NCI-H526 (cell line): ENCODE results near the gene GFOD2.
A peak's percentile ranks its signal among the peaks of the same experiment; 100 is the strongest.
"Not testable (repeated sequence)": the region's sequence is repeated elsewhere in the genome, so short reads cannot be mapped to it uniquely, and the experiment has no call there.

Experiments
- DNase-seq, 2 experiments: peaks; one replicate each; lab custom pipeline; 2025; lab: John Stamatoyannopoulos, UW

Gene GFOD2

DNA sequence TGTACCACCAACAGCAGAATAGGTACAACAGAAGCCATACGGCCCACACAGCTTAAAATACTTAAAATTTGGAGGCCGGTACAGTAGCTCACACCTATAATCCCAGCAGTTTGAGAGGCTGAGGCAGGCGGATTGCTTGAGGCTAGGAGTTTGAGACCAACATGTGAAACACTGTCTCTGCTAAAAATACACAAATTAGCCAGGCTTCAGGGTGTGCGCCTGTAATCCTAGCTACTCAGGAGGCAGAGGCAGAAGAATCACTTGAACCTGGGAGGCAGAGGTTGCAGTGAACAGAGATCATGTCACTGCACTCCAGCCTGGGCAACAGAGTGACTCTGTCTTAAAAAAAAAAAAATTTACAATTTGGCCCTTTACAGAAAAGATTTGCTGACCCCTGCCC, 17.0 kb downstream of the GFOD2 start:
- DNase-seq, result no peak

DNA sequence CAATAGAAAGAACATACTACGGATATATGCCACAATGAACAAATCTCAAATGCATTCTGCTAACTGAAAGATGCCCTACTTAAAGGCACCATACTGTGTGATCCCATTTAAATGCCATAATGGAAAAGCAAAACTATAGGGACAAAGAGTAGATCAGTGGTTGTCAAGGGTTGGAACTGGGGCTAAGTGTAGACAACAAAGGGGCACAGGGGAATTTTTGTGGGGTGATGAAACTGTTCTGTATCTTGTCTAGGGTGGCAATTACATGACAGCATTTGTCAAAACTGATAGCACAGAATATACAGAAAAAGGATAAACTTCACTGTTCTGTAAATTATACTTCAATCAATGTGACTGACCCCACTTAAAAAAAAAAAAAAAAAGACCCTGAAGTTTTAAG, 17.7 kb downstream of the GFOD2 start:
- no peak for DNase-seq

DNA sequence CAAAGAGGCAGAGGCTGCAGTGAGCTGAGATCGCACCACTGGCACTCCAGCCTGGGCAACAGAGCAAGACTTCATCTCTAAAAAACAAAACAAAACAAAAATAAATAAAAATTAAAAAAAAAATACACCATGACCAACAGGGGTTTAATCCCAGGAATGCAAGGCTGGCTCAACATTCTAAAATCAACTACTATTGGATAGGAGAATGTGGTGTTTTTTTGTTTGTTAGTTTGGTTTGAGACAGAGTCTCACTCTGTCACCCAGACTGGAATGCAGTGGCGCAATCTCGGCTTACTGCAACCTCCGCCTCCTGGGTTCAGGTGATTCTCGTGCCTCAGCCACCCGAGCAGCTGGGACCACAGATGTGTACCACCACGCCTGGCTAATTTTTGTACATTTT, 19.9 kb downstream of the GFOD2 start:
- no peak for DNase-seq

DNA sequence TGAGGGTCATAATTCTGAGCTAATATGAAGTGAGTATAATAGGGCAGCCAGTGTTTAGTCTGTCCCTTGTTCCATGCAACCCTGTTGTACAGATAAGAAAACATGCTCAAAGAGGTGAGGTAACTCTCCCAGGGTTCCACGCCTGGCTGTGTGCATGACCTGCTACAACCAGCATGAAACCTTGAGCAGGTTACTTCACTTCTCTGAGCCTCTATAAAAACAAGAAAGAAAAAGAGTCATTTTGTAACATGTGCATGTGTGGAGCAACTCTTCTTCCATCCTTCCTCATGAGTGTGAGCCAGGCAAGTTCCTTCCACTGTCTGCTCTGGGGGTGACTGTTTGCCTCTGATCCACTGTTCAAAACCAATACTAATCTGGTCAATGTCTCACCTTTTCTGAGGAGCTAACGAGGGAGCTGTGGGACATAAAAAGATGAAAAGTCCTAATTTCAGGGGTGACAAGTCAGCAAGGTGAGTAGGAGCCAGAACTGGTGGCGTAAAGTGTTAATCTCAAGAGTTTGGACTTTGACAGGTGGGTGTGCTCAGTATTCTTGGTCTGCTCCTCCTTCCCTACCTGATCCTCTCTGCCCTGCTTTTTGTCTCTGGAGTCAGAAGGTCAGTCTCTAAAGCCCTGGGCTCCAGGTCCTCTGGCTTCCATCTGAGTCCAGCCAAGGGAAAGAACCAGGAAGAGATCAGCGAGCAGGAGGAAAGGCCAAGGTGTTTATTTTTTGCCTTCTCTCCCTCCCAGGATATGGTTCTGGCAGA, 21.5 kb downstream of the GFOD2 start:
- no peak for DNase-seq

DNA sequence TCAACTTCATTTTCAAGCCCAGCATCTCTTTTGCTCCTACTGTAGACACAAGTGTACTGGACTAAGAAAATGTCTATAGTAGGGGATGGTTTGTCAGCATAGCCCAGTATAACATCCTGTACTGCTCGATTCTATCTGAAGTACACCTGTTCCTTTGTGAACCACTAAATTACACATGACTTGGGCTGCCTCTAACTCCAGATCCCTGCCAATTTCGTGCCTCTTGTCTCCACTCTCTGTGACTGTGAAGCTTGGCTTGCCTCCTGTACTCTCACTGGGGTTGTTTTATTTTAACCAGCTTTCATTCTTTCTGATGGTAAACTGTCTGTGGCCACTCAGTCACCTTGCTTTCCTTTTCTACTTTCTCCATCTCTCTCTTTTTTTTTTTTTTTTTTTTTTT, 24.5 kb downstream of the GFOD2 start:
- DNase-seq, result no peak

DNA sequence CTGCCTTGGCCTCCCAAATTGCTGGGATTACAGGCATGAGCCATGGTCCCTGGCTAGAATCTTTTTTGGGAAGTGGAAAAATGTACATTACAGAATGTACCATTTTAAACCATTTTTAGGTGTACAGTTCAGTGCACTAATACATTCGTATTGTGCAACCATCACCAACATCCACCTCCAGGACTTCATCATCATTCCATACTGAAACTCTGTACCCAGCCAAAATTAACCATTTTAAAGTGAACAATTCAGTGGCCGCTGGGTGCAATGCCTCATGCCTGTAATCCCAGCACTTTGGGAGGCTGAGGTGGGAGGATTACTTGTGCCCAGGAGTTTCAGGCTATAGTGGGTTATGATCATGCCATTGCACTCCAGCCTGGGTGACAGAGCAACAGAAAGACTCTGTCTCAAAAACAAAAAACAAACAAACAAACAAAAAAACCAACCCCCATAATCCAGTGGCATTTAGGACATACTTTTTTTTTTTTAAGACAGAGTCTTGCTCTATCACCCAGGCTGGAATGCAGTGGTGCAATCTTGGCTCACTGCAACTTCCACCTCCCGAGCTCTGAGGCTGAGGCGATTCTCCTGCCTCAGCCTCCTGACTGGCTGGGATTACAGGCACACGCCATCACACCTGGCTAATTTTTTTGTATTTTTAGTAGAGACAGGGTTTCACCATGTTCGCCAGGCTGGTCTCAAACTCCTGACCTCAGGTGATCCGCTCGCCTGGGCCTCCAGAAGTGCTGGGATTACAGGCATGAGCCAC, 25.4 kb downstream of the GFOD2 start:
- DNase-seq, result not testable (repeated sequence)

DNA sequence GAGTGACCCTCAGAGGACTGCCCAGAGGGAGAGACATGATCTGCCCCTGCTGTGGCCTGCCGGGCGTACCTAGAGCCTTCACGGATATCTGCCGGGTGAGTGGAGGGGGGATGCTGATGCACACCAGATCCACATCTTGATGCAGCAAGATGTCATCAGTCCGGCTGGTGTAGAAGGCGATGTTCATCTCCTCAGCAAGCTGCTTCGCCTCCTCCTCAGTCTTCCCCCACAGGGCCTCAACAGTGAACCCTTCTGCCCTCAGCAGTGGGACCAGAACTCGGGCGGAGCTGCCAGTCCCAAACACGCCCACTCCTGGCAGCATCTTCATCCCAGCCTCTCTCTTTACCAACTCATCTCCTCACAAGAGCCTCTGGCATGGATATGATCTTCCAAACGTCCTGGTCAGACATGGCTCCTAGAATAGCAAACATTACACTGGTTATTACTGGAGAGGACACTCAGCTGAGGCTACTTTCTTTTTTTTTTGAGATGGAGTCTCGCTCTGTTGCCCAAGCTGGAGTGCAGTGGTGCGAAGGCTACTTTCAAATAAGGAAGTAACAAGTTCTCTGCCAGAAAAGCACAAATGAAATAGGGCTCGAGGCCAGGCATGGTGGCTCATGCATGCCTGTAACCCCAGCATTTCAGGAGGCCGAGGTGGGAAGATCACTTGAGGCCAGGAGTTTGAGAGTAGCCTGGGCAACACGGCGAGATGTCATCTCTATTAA, 33.6 kb downstream of the GFOD2 start:
- no peak for DNase-seq

DNA sequence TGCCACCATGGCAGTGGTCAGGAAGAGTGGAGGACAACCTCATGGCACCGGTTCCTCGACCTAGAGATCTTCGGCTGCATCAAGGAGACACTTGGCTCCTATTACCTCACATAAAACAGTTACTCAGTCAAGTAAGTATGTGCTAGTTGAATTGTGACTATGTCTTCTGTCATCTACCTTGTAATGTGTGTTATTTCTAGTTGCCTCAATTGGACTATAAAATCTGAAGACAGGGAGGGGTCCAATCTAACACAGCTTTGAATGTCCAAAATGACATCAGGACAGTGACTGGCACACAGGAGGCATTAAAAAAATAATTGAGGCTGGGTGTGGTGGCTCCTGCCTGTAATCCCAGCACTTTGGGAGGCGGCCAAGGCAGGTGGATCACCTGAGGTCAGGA, 35.3 kb downstream of the GFOD2 start:
- DNase-seq, result no peak

DNA sequence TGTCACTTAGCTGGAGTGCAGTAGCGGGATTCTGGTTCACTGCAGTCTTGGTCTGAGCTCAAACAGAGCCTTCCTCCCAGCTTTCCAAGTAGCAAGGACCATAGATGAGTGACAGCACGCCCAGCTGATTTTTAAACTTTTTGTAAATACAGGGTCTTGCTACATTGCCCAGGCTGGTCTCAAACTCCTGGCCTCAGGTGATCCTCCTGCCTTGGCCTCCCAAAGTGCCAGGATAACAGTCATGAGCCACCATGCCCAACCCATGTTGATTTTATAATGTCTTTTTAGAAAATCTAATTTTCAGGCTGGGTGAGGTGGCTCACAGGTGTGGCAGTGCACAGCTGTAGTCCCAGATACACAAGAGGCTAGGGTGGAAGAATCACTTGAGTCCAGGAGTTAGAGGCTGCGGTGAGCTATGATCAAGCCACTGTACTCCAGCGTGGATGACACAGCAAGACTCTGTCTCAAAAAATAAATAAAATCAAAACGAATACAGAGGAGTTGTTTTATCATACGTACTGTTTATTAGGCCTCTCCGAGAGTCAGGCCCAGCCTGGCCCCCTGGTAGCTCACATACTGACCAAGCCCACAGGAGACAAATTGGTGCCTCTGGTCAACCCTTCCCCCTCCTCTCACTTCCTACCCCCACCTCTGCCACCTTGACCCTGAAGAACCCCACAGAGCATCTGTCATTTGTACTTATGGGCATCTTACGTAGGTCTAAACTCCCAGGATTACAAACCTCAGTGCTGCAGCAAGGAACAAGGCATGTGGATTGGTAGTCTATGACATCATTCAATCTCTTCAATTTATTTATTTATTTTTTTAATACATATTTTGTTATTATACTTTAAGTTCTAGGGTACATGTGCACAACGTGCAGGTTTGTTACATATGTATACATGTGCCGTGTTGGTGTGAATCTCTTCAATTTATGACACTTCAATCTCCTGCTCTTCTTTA, 38.9 kb downstream of the GFOD2 start:
- DNase-seq, result no peak

DNA sequence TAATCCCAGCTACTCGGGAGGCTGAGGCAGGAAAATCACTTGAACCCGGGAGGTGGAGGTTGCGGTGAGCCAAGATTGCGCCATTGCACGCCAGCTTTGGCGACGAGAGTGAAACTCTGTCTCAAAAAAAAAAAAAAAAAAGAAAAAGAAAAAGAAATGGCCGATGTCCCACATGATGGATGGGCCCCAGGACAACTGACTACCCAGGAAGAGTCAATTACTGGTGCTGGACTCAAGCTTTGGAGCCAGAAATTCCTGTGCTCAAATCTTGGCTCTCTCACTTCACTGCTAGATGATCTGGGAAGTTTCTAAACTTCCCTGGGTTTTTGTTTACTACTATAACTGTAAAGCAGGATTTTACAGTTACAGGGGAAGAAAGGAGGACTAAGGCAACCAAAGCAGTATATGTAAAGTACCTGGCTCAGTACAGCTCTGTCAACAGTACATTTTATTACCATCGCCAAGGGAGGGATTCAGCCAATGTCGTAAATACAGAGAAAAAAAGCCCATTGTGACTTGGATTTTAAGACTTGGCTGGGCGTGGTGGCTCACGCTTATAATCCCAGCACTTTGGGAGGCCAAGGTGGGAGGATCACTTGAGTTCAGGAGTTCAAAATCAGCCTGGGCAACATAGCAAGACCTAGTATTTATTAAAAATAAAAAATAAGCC, 40.6 kb downstream of the GFOD2 start:
- DNase-seq, result peak; percentile 64 to 78

DNA sequence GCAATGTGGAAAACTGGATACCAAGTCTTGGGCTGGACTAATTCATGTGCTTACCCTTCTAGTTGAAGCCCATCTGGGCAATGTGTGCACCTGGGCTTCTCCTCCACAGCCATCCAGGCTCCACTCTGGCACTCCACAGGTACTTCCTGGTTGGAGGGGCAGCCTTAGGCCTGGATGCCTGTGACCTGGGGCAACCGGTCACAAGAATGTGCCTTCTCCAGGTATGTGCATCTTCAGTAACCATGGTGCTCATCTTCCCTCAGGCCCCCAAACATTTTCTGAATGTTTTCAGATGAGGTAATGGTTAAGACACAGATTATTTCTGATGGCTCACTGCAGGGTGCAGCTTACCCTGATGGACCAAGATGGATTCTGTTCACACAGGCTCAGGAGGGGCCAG, 41.4 kb downstream of the GFOD2 start:
- DNase-seq, result no peak

DNA sequence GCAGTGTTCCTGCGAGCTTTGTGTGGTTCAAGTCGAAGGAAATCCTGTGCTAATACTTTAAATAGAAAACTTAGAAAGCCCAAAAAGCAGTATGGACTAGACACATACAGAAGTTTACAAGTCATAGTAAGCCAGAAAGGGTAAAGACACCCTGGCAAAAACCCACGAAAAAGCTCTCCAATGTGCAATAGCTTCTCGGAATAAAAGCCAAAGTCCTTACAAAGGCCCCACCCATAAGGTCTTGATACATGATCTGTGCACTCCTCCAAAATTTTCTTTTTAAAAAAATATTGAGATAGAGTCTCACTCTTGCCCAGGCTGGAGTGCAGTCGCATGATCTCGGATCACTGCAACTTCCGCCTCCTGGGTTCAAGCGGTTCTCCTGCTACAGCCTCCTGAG, 42.2 kb downstream of the GFOD2 start:
- DNase-seq, result no peak

DNA sequence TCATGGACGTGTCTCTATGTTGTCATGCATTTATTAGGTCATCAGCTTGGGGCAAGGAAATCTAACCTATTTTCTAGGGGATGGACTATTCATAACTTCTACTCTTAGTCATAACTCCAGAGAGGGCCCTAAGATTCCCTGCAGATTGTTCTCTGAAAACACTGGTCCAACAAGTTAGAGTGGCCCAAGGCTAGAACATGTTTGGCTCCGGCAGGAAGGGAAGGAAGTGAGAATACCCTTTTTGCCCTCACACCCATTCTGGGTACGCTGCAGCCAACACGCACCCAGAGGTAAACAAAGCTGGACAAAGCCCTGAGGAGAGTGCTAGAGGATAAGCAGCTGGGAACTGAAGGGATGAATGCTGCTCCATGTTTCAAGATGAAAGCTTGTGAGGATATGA, 42.6 kb downstream of the GFOD2 start:
- DNase-seq, result no peak

DNA sequence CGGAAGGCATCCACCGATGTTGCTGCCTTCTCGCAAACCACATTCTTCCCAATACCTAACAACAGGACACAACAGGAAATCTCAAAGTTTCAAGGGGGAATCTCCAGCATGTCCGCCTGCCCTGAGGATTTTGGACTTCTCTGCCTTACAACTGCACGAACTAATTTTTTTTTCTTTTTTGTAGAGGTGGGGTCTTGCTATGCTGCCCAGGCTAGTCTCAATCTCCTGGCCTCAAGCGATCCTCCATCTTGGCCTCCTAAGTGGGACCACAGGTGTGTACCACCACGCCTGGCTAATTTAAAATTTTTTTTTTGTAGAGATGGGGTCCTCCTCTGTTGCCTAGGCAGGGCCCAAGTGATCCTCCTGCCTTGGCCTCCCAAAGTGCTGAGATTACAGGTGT, 43.1 kb downstream of the GFOD2 start:
- DNase-seq, result no peak

DNA sequence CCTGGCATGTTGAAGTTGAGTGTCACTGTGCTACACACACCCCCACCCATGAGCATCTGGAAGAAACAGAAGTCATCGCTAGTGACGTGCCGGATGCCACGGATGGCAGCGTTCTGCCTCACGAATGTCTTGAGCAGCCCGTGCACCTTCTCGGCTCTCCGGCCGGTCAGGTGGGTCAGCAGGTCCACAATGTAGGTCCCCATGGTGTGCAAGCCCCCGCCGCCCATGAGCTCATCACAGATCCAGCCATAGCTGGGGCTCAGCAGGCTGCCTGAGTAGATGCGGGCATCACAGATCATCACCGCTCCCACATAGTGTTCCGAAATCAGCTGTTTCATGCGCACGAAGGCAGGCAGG, 43.6 kb downstream of the GFOD2 start:
- no peak for DNase-seq

DNA sequence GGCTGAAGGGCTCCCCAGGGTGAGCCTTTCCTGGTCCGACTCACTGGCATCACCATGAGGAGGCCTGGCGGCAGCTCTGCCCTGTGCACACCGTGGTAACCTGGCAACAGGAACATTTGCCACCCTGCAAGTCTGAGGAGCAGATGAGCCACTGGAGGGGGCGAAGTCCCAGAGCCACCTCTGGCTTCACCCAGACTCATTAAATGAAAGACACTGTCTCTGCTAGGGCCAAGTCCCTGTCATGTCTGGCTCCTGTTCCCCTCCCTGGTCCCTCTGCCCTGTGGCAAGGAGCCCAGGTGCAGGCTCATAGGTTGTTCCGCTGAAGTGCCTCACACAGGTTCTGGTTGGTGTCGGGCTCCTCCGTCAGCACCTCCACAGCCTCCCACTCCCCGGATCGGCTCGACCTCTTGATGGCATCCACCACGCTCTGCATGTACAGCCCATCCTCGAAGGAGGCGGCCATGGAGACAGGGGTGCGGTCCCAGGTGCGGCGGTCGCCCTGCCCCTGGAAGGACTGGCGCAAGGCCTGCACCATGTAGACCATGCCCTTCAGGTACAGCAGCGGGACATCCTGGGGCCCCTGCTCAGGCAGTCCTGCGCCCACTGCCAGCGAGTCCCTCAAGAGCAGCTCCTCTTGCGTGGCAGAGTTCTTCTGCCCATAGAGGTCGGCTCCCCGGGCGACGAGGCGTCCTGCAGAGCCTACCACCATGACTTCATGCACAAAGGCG, 44.1 kb downstream of the GFOD2 start:
- peak in 1 of 2 experiments; percentile 13 for DNase-seq

DNA sequence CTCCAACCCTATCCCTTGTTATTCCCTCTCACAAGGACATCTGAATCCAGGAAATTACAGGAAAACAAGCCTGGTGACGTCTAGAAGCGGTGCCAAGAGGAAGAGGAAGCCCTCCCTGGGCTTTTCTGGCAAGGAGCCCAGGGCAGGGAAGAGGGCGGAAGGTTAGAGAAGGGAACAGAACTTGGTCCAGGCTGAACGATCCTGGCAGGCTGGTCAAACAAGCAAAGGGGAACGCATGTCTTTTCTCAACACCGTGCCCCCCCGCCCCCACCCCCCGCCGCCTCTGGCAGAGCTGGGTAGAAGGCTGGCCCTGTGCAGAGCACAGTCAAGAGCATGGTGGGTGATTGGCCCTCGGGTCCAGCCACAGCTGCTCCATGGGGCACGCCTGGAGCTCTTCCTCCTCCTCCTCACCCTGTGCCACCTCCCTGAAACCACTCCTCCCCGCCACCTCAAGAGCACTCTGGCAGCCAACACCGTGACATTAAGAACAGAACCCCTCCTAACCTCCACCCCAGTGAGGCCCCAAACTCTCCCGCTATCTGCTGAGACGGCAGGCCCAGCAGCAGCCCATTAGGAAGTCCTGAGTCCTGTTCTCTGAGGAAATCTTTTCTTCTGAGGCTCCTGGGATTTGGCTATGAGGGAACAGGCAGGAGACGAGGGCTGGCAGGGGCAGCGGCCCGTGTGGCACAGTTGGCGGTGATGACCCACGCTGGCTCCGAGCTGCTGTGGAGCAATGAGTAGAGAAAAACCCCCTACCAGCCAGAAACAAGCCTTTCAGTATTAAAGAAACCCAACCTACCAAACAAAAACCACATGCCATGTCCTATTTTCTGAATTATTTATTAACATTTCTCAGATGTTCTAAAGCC, 45.2 kb downstream of the GFOD2 start:
- no peak for DNase-seq

DNA sequence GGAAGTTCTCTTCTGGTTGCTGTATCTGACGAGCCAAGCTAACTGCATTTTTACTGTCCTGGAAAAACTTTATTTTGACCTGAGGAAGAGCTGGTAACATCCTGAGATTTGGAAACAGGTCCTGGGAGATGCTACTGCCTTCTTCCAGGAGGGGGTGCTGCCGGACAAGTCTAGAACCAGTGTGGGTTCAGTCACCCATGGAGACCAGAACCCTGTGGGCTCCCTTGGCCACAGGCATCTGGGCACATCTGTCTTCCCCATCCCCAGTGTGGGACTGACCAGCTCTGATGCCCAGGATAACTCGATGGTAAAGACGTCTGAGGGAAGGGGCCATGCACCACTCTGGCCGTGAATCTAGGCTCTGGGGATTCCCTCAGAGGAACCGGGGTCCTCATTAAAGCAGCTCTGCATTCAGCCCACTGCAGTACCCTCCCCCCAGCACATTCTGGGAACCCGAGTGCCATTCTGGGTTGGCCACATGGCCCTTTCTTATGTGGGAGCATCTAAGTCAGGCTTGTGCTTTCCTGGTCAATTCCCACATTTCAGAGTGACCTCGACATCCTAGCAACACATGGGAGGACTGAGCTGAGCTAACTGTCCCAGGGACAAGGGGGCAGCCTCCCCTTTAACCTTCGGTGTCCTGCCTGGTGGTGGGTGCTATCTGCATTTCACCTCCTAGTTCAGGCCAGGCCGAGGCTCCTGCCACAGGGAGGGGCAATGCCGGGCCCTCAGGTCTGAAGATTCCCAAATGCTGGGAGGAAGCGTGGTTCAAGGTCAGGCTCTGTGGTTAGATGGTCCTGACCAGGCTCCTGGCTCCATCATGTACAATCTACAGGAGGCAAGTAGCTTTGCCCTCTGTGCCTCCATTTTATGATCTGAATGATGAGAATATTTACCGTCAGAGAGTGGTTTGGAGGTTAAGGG, 46.1 kb downstream of the GFOD2 start:
- peak; percentile 40 to 72 for DNase-seq

DNA sequence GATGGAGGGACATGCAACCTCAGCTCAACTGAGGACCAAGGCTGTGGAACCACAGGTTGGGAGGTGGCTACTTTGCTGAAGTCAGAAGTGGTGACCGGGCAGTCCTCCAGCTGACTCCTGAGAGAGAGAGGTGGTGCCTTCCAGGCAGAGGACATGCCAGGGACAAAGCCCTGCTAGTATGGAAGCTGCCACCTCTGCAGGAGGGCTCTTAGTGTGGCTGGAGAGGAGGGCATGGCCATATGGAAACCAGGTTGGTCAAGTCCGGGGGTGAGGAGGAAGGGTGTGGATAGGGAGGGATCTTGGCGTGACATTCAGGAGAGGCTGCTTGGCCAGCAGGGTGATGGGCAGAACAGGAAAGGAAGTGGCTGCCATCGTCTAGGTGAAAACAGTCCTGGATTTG, 46.8 kb downstream of the GFOD2 start:
- DNase-seq, result no peak
